GM23248 (cell line): ENCODE results near the gene EYA4. TPM values are rescaled to one million over a fixed set of nuclear protein-coding genes. Genes with fewer than 3 reads are reported as not detected.

Experiments
- DNase-seq: peaks from one replicate; pipeline ENCODE4 v3.0.0-alpha.2; 2015
- H2AFZ ChIP-seq: fragments of 200-600 bp; sonication (generic); 2 replicates; pipeline ENCODE4 v1.6.1; 2016; ENCODE audit warnings: antibody characterized with exemption
- H3F3A ChIP-seq: fragments of 200-600 bp; sonication (generic); 2 replicates; pipeline ENCODE4 v1.6.1; 2016; ENCODE audit warnings: mild to moderate bottlenecking, antibody characterized with exemption, mixed run types; ENCODE audit not compliant: insufficient read depth
- H3K27ac ChIP-seq: fragments of 200-600 bp; sonication (generic); 2 replicates; pipeline ENCODE4 v1.5.1; 2016; ENCODE audit warnings: mild to moderate bottlenecking
- H3K27me3 ChIP-seq: fragments of 200-600 bp; sonication (generic); replicated peaks from 2 replicates; pipeline ENCODE4 v1.6.1; 2016; ENCODE audit warnings: mild to moderate bottlenecking; ENCODE audit not compliant: insufficient read depth
- H3K36me3 ChIP-seq: fragments of 200-600 bp; sonication (generic); 2 replicates; pipeline ENCODE4 v1.6.1; 2016; ENCODE audit warnings: low read depth, mild to moderate bottlenecking
- H3K4me1 ChIP-seq: fragments of 200-600 bp; sonication (generic); 2 replicates; pipeline ENCODE4 v1.6.1; 2016; ENCODE audit warnings: mild to moderate bottlenecking; ENCODE audit not compliant: insufficient read depth
- H3K4me2 ChIP-seq: fragments of 200-600 bp; sonication (generic); one replicate; pipeline ENCODE4 v1.6.1; 2016; ENCODE audit warnings: mild to moderate bottlenecking; ENCODE audit not compliant: unreplicated experiment
- H3K4me3 ChIP-seq: fragments of 200-600 bp; sonication (generic); 2 replicates; pipeline ENCODE4 v1.5.1; 2016; ENCODE audit warnings: mild to moderate bottlenecking
- H3K79me2 ChIP-seq: fragments of 200-600 bp; sonication (generic); 2 replicates; pipeline ENCODE4 v1.6.1; 2016; ENCODE audit warnings: mild to moderate bottlenecking; ENCODE audit not compliant: insufficient read depth
- H3K9ac ChIP-seq: fragments of 200-600 bp; sonication (generic); 2 replicates; pipeline ENCODE4 v1.6.1; 2016; ENCODE audit warnings: mild to moderate bottlenecking
- H3K9me2 ChIP-seq: fragments of 200-600 bp; sonication (generic); 2 replicates; pipeline ENCODE4 v1.6.1; 2016; ENCODE audit warnings: mixed run types, mild to moderate bottlenecking, moderate library complexity; ENCODE audit not compliant: insufficient read depth
- H3K9me3 ChIP-seq: fragments of 200-600 bp; sonication (generic); one replicate; pipeline ENCODE4 v1.6.1; 2017; ENCODE audit warnings: low read depth
- H4K20me1 ChIP-seq: fragments of 200-600 bp; sonication (generic); 2 replicates; pipeline ENCODE4 v1.6.0; 2016; ENCODE audit not compliant: insufficient read depth
- EZH2 ChIP-seq: fragments of 200-600 bp; sonication (generic); IDR thresholded peaks from 2 replicates; pipeline ENCODE4 v1.6.1; 2018; ENCODE audit warnings: antibody characterized with exemption, mild to moderate bottlenecking; ENCODE audit not compliant: insufficient read depth, poor library complexity, severe bottlenecking
- EZH2phosphoT487 ChIP-seq: fragments of 200-600 bp; sonication (generic); IDR thresholded peaks from 2 replicates; pipeline ENCODE4 v1.6.1; 2018; ENCODE audit warnings: antibody characterized with exemption, moderate library complexity, mild to moderate bottlenecking, low read depth; ENCODE audit not compliant: insufficient read depth
- WGBS, 2 experiments: methylation state at CpG; one replicate each; pipeline ENCODE4 v1.1.6; 2015 to 2017; ENCODE audit warnings: low lambda C conversion rate in 2 of 2, low coverage in 1 of 2; ENCODE audit errors: missing lambda C conversion rate in 2 of 2; 5-methylcytosine and 5-hydroxymethylcytosine counted together
- in situ Hi-C: fragments of 300-500 bp; cut with MboI; formaldehyde crosslinking; loops from 2 replicates; pipeline ENCODE4 v1.15.0; 2020
- polyA plus RNA-seq: library from polyadenylated mRNA; unstranded; fragments of >200 nt; fragmentation: Nextera tagmentation; extraction: Ambion mirVana; gene quantifications from 2 replicates; pipeline ENCODE4 v1.2.1, GENCODE V29; 2016
- total RNA-seq: library from RNA; depleted of rRNA; stranded (reverse); fragments of >200 nt; shearing (Covaris generic); gene quantifications from 2 replicates; pipeline ENCODE4 v1.2.3, GENCODE V29; 2014

The EYA4 gene
- total and polyA plus RNA-seq, 2 experiments from 2014 or later = not detected

GRCh38 chr6:133259561-133259960 is 18.4 kb downstream of the EYA4 start:
- H3K9ac ChIP-seq = no peak overlapping the region
- DNase-seq = no peak
- no peak overlapping the region for H3K4me3 ChIP-seq

GRCh38 chr6:133262804-133263203 is 21.6 kb downstream of the EYA4 start:
- no peaks in the 10 kb centered on the region for H3K36me3 ChIP-seq
- 21 to 22% methylated on average over 2 of the region's 2 CpGs for WGBS, 2 experiments
- no peaks in the 10 kb centered on the region for H4K20me1 ChIP-seq
- TF ChIP-seq EZH2phosphoT487 (no peak), EZH2 (no peak)
- H3K9me2 ChIP-seq = no peaks in the 10 kb centered on the region
- H3K79me2 ChIP-seq = no peaks in the 10 kb centered on the region
- no peak overlapping the region for H3K4me2 ChIP-seq
- no peaks in the 10 kb centered on the region for H3K4me1 ChIP-seq
- H2AFZ ChIP-seq = no peak overlapping the region
- in situ Hi-C loops = no loop called here
- H3K9me3 ChIP-seq = no peaks in the 10 kb centered on the region
- H3K27ac ChIP-seq = no peak overlapping the region
- H3F3A ChIP-seq = no peaks in the 10 kb centered on the region
- no peaks in the 10 kb centered on the region; the same call in 1 of the 2 replicates for H3K27me3 ChIP-seq
- H3K9ac ChIP-seq = no peak overlapping the region
- H3K4me3 ChIP-seq = no peak overlapping the region
- DNase-seq = no peak

More at GRCh38 chr6:133259561-133259960, 18.4 kb downstream of the EYA4 start:
- no peak overlapping the region for H3K27ac ChIP-seq
- H3F3A ChIP-seq = no peaks in the 10 kb centered on the region
- no peak overlapping the region for H3K4me2 ChIP-seq
- H4K20me1 ChIP-seq = no peaks in the 10 kb centered on the region
- no peaks in the 10 kb centered on the region for H3K9me3 ChIP-seq
- no peaks in the 10 kb centered on the region; the same call in 1 of the 2 replicates for H3K4me1 ChIP-seq
- H3K36me3 ChIP-seq = no peaks in the 10 kb centered on the region
- no peaks in the 10 kb centered on the region for H3K9me2 ChIP-seq
- no peaks in the 10 kb centered on the region for H3K79me2 ChIP-seq
- in situ Hi-C loops = no loop called here
- no peak for TF ChIP-seq EZH2
- no peak for TF ChIP-seq EZH2phosphoT487
- H3K27me3 ChIP-seq = no peaks in the 10 kb centered on the region; the same call in 1 of the 2 replicates
- H2AFZ ChIP-seq = no peak overlapping the region

- DNase-seq = no peak
- no peaks in the 10 kb centered on the region for H3K4me1 ChIP-seq
- no peaks in the 10 kb centered on the region for H3K79me2 ChIP-seq
- no peaks in the 10 kb centered on the region; the same call in 1 of the 2 replicates for H3K27me3 ChIP-seq
- TF ChIP-seq EZH2phosphoT487 (no peak), EZH2 (no peak)
- H3K9ac ChIP-seq = no peak overlapping the region
- no peaks in the 10 kb centered on the region for H3F3A ChIP-seq
- H3K9me3 ChIP-seq = no peaks in the 10 kb centered on the region
- no peak overlapping the region for H3K4me2 ChIP-seq
- no peaks in the 10 kb centered on the region for H3K36me3 ChIP-seq
- no peaks in the 10 kb centered on the region for H4K20me1 ChIP-seq
- no peak overlapping the region for H3K27ac ChIP-seq
- no peak overlapping the region for H3K4me3 ChIP-seq
- no peaks in the 10 kb centered on the region for H3K9me2 ChIP-seq
- in situ Hi-C loops = no loop called here
- 35 to 46% methylated on average over 4 of the region's 4 CpGs for WGBS, 2 experiments
- no peak overlapping the region for H2AFZ ChIP-seq
Observed at GRCh38 chr6:133265066-133265465, 23.9 kb downstream of the EYA4 start.

- no peaks in the 10 kb centered on the region for H3K79me2 ChIP-seq
- 68 to 78% methylated on average over 2 of the region's 2 CpGs for WGBS, 2 experiments
- H3K9ac ChIP-seq = no peak overlapping the region
Observed at GRCh38 chr6:133266186-133266585, 25.0 kb downstream of the EYA4 start.

GRCh38 chr6:133268621-133269020 is 27.5 kb downstream of the EYA4 start:
- H3K4me2 ChIP-seq = no peak overlapping the region
- H3F3A ChIP-seq = no peaks in the 10 kb centered on the region
- DNase-seq = no peak
- no peaks in the 10 kb centered on the region for H3K9me2 ChIP-seq
- in situ Hi-C loops = no loop called here
- H3K79me2 ChIP-seq = no peaks in the 10 kb centered on the region
- 51 to 53% methylated on average over 5 of the region's 5 CpGs for WGBS, 2 experiments
- no peaks in the 10 kb centered on the region for H3K36me3 ChIP-seq
- no peaks in the 10 kb centered on the region for H3K27me3 ChIP-seq
- no peaks in the 10 kb centered on the region for H4K20me1 ChIP-seq
- H3K9ac ChIP-seq = no peak overlapping the region
- TF ChIP-seq EZH2 = no peak
- no peak for TF ChIP-seq EZH2phosphoT487
- no peak overlapping the region for H3K27ac ChIP-seq
- H3K4me1 ChIP-seq = no peaks in the 10 kb centered on the region
- H2AFZ ChIP-seq = no peak overlapping the region
- H3K4me3 ChIP-seq = no peak overlapping the region
- H3K9me3 ChIP-seq = no peaks in the 10 kb centered on the region

More at GRCh38 chr6:133266186-133266585, 25.0 kb downstream of the EYA4 start:
- DNase-seq = no peak
- no peak overlapping the region for H2AFZ ChIP-seq
- no peak overlapping the region for H3K27ac ChIP-seq
- H3K4me2 ChIP-seq = no peak overlapping the region
- no peaks in the 10 kb centered on the region for H4K20me1 ChIP-seq
- no peaks in the 10 kb centered on the region for H3K36me3 ChIP-seq
- no peaks in the 10 kb centered on the region for H3K9me3 ChIP-seq
- no peaks in the 10 kb centered on the region for H3K9me2 ChIP-seq
- TF ChIP-seq EZH2phosphoT487 (no peak), EZH2 (no peak)
- in situ Hi-C loops = no loop called here
- no peaks in the 10 kb centered on the region; the same call in 1 of the 2 replicates for H3K27me3 ChIP-seq
- no peaks in the 10 kb centered on the region for H3F3A ChIP-seq
- no peaks in the 10 kb centered on the region for H3K4me1 ChIP-seq
- no peak overlapping the region for H3K4me3 ChIP-seq
